ENCODE results near the gene GGNBP2. TPM values are rescaled to one million over a fixed set of nuclear protein-coding genes. Genes with fewer than 3 reads are reported as not detected.

Gene GGNBP2
- total and polyA plus RNA-seq, 2 experiments from 2014 or later = 40.1 to 51.5 TPM

- TF ChIP-seq EZH2phosphoT487 (IDR thresholded peaks at IDR 0.05; ENCODE audit: insufficient read depth, low read depth) = no peak
- TF ChIP-seq EZH2 (IDR thresholded peaks at IDR 0.05; ENCODE audit: insufficient read depth, poor library complexity, severe bottlenecking) = no peak
- 95 to 98% methylated on average over 6 of the region's 6 CpGs for WGBS, 2 experiments (ENCODE audit: low coverage in 1 of 2, low lambda C conversion rate in 2 of 2, missing lambda C conversion rate in 2 of 2)
- Histone ChIP-seq H3K4me1 (ENCODE audit: insufficient read depth) (peaks cover 18% of the 10 kb centered on the region), H3K27me3 (replicated peaks; ENCODE audit: insufficient read depth) (no peaks in the 10 kb centered on the region), H3K27ac (no peak overlapping the region), H3K9me2 (ENCODE audit: insufficient read depth) (no peaks in the 10 kb centered on the region), H4K20me1 (ENCODE audit: insufficient read depth) (no peaks in the 10 kb centered on the region), H3K4me3 (no peak overlapping the region), H3K36me3 (ENCODE audit: low read depth) (peaks cover 21% of the 10 kb centered on the region), H3K9ac (no peak overlapping the region), H3K9me3 (ENCODE audit: low read depth) (no peaks in the 10 kb centered on the region), H3F3A (ENCODE audit: insufficient read depth) (peaks cover 21% of the 10 kb centered on the region), H2AFZ (no peak overlapping the region), H3K4me2 (ENCODE audit: unreplicated experiment) (no peak overlapping the region), H3K79me2 (ENCODE audit: insufficient read depth) (peaks cover 3% of the 10 kb centered on the region; the same call in 1 of the 2 replicates)
- no peak for DNase-seq
- in situ Hi-C loops (cut with MboI) = no loop called here
These were observed 18.8 kb upstream of the GGNBP2 start for GRCh38 chr17:36525888-36526287.

GRCh38 chr17:36527621-36528250, 17.0 kb upstream of the GGNBP2 start:
- WGBS, 2 experiments (ENCODE audit: low coverage in 1 of 2, low lambda C conversion rate in 2 of 2, missing lambda C conversion rate in 2 of 2) = 98 to 99% methylated on average over 7 of the region's 7 CpGs
- no peak overlapping the region for H3K9ac ChIP-seq
- peaks cover 18% of the 10 kb centered on the region for H3K4me1 ChIP-seq (ENCODE audit: insufficient read depth)
- no peaks in the 10 kb centered on the region for H3K9me2 ChIP-seq (ENCODE audit: insufficient read depth)
- H2AFZ ChIP-seq = no peak overlapping the region
- H3K27ac ChIP-seq = no peak overlapping the region
- no peak overlapping the region for H3K4me3 ChIP-seq
- peaks cover 21% of the 10 kb centered on the region for H3F3A ChIP-seq (ENCODE audit: insufficient read depth)
- no peaks in the 10 kb centered on the region for H3K27me3 ChIP-seq (replicated peaks; ENCODE audit: insufficient read depth)
- no peaks in the 10 kb centered on the region for H3K9me3 ChIP-seq (ENCODE audit: low read depth)
- H4K20me1 ChIP-seq (ENCODE audit: insufficient read depth) = no peaks in the 10 kb centered on the region
- H3K79me2 ChIP-seq (ENCODE audit: insufficient read depth) = peaks cover 3% of the 10 kb centered on the region; the same call in 1 of the 2 replicates
- in situ Hi-C loops (cut with MboI) = no loop called here
- peaks cover 15% of the 10 kb centered on the region; the same call in 1 of the 2 replicates for H3K36me3 ChIP-seq (ENCODE audit: low read depth)
- TF ChIP-seq EZH2 (IDR thresholded peaks at IDR 0.05; ENCODE audit: insufficient read depth, poor library complexity, severe bottlenecking) (no peak), EZH2phosphoT487 (IDR thresholded peaks at IDR 0.05; ENCODE audit: insufficient read depth, low read depth) (no peak)
- DNase-seq = no peak
- no peak overlapping the region for H3K4me2 ChIP-seq (ENCODE audit: unreplicated experiment)

- no peaks in the 10 kb centered on the region for H3K9me2 ChIP-seq (ENCODE audit: insufficient read depth)
- H3F3A ChIP-seq (ENCODE audit: insufficient read depth) = peaks cover 25% of the 10 kb centered on the region
- no peak overlapping the region for H3K9ac ChIP-seq
- no peaks in the 10 kb centered on the region for H3K27me3 ChIP-seq (replicated peaks; ENCODE audit: insufficient read depth)
- in situ Hi-C loops (cut with MboI) = no loop called here
- H3K4me3 ChIP-seq = no peak overlapping the region
- peaks cover 18% of the 10 kb centered on the region for H3K4me1 ChIP-seq (ENCODE audit: insufficient read depth)
- H4K20me1 ChIP-seq (ENCODE audit: insufficient read depth) = no peaks in the 10 kb centered on the region
- H3K9me3 ChIP-seq (ENCODE audit: low read depth) = no peaks in the 10 kb centered on the region
- TF ChIP-seq EZH2 (IDR thresholded peaks at IDR 0.05; ENCODE audit: insufficient read depth, poor library complexity, severe bottlenecking) (no peak), EZH2phosphoT487 (IDR thresholded peaks at IDR 0.05; ENCODE audit: insufficient read depth, low read depth) (no peak)
- H3K4me2 ChIP-seq (ENCODE audit: unreplicated experiment) = no peak overlapping the region
- H2AFZ ChIP-seq = no peak overlapping the region
- peak overlapping the region; percentile 18; the same call in 1 of the 2 replicates for H3K27ac ChIP-seq
- 0 out of 2 replicates have a peak, but pooled peaks cover 9% of the 10 kb centered on the region for H3K36me3 ChIP-seq (ENCODE audit: low read depth)
- DNase-seq = peak; percentile 85
- peaks cover 3% of the 10 kb centered on the region; the same call in 1 of the 2 replicates for H3K79me2 ChIP-seq (ENCODE audit: insufficient read depth)
These were observed 15.6 kb upstream of the GGNBP2 start for GRCh38 chr17:36529121-36529520.

- Histone ChIP-seq H2AFZ (no peak overlapping the region), H3K4me2 (ENCODE audit: unreplicated experiment) (no peak overlapping the region), H4K20me1 (ENCODE audit: insufficient read depth) (no peaks in the 10 kb centered on the region), H3K9ac (no peak overlapping the region), H3K4me3 (no peak overlapping the region), H3K79me2 (ENCODE audit: insufficient read depth) (peaks cover 19% of the 10 kb centered on the region), H3K36me3 (ENCODE audit: low read depth) (no peaks in the 10 kb centered on the region), H3K9me2 (ENCODE audit: insufficient read depth) (no peaks in the 10 kb centered on the region), H3K27me3 (replicated peaks; ENCODE audit: insufficient read depth) (no peaks in the 10 kb centered on the region), H3K27ac (no peak overlapping the region), H3K4me1 (ENCODE audit: insufficient read depth) (peaks cover 9% of the 10 kb centered on the region; the same call in 1 of the 2 replicates), H3F3A (ENCODE audit: insufficient read depth) (peaks cover 40% of the 10 kb centered on the region), H3K9me3 (ENCODE audit: low read depth) (no peaks in the 10 kb centered on the region)
- DNase-seq = no peak
- TF ChIP-seq EZH2 (IDR thresholded peaks at IDR 0.05; ENCODE audit: insufficient read depth, poor library complexity, severe bottlenecking) = no peak
- no peak for TF ChIP-seq EZH2phosphoT487 (IDR thresholded peaks at IDR 0.05; ENCODE audit: insufficient read depth, low read depth)
- in situ Hi-C loops (cut with MboI) = no loop called here
- 98 to 100% methylated on average over 2 of the region's 2 CpGs for WGBS, 2 experiments (ENCODE audit: low coverage in 1 of 2, low lambda C conversion rate in 2 of 2, missing lambda C conversion rate in 2 of 2)
These were observed 12.2 kb upstream of the GGNBP2 start for GRCh38 chr17:36532435-36532975.
